HuH-7 (cell line): ENCODE measurements around the gene MYRIP.
A peak's percentile ranks its signal among the peaks of the same experiment; 100 is the strongest.
"Not testable (repeated sequence)": the region's sequence is repeated elsewhere in the genome, so short reads cannot be mapped to it uniquely, and the experiment has no call there.

ENCODE experiments used
- DNase-seq: peaks from one replicate; pipeline ENCODE4 v3.0.0; 2011; ENCODE audit warnings: low spot score

MYRIP gene

DNA sequence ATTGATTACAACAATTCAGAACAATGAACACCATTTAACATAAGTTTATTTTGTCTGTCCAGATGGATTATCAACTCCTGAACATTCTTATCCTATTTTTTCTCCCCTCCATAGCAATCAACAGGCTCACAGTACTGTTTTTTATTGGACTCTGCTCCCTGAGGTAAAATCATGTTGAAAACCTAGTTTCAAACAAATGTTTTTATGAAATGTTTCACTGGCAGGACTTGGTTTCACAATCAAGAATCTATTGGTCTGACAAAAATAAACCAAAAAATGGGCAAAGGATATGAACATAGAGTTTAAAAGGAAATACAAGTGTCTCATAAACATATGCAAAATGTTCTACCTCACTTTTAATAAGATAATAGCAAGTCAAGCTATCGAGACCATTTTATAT is 2.6 kb upstream of the MYRIP start:
- DNase-seq = no peak

DNA sequence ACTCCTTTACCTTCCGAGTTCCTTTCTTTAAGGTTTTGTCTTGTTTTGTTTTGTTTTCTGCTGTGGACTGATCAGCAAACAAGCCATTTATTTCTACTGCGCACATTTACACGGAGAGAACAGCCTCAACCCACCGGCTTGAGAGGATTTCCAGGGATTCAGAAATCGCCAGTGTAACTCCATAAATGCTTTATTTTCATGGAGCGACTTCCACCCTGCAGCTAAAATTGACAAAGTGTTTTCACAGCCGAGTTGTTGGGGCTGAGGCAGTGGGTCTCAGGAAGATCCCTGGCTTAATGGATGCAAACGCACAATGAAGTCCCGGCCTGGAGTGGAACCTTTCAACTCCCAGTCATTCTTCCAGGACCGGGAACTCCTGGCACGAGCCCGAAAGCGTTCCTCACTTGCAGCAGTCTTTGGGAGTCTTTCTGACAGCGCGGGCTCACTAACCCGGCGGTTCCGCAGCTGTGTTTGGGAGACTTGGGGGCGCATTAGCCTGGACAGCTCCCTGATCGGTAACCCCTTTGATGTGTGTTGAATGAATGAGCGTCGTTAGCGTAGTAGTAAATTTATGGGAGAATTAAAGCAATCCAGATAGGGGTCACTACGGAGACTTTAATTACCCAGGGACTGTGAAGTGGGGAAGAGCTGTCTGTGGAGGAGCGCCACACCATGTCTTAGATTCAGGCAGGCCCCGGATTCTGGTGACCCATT is 785 bp upstream of the MYRIP start:
- no peak for DNase-seq

DNA sequence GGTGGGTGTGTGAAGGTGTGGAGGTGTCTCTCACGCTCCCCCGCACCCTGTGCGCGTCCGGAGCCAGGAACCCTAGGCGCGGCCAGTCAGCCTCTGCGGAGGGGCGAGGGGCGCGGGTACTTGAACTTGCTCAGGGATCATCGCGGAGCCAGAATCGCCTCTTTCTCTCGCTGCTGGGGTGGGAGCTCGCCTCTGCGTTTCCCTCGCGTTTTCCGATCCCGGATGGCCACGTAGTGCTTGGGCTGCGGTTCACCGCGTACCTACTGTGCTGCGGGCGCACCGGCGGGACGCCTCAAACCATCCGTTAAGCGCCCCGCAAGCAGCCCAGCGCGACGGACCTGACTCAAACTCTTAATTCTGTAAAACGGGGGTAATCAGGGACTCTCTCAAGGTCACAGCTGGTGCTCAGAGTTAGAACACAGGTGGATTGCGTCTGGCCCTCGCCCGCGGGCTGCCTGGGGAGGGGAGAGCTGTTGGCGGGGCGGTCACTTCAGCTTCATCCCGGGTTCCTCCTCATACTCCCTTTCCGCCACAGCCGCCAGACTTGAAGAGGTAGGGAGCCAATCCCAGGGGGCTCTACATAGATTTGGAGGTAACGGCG is 686 bp downstream of the MYRIP start:
- DNase-seq = no peak

DNA sequence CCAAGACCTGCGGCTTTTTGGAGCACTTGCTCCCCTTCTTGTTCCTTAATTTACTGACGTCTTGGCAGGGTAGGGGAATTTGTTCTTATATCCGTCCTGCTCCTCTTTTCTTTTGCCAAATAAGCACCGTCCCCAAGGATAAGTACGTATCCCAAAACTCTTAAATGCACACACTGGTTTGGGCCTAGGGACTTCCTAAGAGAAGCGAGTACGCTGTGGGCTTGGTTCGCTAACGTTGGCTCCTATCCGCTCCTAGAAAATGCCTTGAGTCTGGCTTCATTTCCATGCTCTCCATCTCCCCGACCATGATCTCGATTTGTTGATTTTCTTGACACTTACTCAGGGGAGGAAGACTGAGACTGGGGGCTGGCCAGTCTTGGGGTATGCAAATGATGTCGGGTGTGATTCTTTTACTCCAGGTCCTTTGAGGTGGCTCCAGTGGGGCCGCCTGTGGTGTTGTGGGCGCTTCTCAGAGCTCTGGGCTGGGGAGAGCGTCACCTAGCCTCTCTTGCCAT is 1.3 kb downstream of the MYRIP start:
- DNase-seq = no peak

DNA sequence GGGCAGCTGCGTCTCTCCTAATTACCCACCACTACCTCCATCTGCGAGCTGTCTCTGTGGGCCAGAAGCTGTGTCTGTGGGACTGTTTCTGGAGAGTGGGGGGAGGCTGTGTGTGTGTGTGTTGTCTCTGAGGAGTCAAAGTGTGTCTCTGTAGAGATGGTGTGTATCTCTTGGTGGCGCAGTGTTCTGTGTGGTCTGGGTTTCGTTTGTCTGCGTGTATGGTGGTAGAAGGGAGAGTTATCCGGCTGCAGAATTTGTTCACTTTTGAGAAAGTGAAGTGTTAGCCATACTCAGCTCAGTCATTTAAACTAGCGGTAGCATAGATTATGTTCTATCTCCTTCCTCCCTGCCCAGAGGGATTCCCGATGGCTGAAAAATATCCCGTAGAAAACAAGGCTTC is 2.2 kb downstream of the MYRIP start:
- no peak for DNase-seq

DNA sequence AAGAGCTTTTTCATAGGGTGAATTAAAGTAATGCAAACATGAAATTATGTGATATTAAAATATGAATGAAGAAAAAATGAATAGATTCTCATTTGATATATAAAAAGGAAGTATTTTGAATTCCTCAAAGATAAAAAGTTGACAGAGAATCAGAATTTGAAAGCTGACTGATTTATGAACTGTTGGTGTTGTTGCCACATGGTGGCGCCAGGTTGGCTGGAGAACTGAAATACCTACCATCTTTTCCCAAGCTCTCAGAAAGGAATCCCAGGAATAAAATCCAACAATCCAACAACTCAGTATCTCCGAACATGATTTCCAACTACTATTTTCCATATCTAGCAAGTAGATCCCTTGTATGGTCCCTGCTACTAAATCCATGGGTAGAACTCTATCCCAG is 3.1 kb downstream of the MYRIP start:
- peak; percentile 27 for DNase-seq

DNA sequence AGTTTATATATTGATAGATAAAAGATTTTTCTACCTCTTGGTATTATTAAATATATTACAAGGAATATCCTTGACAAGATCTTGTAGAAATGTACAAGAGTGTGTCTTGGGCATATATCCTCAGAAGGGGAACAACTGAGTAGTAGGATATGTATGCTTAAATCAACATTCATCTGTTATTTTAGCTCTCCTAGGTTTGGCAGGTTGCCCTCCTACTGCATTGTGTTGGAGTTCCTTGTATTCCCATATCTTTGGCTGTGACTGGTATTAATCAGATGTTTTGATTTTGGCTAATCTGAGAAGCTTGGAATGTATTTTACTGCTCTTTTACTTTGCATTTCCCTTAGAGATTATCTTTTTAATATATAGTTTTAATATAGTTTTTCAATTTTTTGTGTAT is 4.6 kb downstream of the MYRIP start:
- no peak for DNase-seq

DNA sequence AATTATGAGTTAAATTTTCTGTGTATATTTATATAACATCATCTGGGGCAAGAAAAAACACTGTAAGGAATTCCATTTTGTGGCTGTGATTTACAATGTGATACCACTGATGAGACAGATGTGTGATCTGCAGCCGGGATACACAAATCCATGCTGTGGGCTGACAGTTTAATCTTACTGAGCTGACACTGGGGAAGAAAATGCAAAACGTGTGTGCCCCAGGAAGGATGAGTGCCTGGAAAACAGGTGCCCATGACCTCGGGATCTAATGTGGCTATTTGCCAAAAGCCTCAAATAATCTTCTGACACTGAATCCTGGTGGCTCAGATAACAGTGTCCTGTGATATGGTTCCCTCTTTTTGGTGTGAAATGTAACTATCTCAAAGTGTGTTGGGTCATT is 10.5 kb downstream of the MYRIP start:
- DNase-seq = no peak

DNA sequence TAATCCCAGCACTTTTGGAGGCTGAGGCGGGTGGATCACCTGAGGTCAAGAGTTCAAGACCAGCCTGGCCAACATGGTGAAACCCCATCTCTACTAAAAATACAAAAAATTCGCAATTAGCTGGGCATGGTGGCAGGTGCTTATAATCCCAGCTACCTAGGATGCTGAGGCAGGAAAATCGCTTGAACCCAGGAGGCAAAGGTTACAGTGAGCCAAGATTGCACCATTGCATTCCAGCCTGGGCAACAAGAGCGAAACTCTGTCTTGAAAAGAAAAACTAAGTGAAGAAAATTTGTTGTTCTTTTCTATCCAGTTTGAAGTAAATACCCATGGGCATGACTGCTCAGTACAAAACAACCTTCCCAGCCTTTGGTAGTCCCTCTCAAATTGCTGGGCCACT is 24.4 kb downstream of the MYRIP start:
- not testable (repeated sequence) for DNase-seq

DNA sequence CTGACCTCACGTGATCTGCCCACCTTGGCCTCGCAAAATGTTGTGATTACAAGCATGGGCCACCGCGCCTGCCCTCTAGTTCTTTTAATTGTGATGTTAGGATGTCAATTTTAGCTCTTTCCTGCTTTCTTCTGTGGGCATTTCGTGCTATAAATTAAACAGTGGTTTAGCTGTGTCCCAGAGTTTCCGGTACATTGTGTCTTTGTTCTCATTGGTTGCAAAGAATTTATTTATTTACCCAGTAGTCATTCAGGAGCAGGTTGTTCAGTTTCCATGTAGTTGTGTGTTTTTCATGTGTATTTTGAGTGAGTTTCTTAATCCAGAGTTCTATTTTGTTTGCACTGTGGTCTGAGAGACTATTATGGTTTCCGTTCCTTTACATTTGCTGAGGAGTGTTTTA is 30.1 kb downstream of the MYRIP start:
- no peak for DNase-seq

DNA sequence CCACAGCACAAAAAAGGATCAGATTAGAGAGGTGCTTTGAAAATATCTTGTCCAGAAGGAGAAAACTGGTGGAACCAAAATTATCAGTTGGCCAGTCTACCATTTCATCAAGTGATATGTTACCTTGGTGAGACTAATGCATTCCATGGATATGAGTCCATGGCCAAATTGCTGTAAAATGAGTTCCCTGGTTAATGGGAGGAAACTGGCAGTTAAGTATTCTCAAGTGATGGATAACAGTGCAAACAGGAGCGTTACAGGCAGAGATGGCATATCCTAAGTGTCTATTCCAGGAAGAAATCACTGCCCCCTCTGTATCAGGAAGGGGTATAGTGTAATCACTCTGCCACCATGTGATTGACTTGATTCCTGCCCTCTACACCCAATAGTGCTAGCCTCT is 34.0 kb downstream of the MYRIP start:
- no peak for DNase-seq

DNA sequence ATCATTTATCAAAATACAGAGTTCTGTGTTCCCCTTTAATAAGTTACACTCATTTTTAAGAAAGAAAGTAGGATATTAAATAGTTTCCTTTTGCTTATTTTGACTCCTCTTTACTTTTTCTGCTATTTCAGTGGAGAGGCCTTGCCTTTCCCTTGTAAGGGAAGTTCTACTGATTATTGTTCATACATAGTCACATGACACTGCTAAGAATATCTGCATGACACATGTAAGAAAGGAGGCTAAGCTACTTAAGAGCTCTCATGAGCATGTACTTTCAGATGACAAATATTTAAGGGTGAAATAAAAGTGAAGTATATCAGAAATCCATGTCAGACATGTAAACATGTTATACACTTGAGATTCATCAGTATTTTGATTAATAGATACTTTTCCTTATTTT is 39.0 kb downstream of the MYRIP start:
- no peak for DNase-seq

DNA sequence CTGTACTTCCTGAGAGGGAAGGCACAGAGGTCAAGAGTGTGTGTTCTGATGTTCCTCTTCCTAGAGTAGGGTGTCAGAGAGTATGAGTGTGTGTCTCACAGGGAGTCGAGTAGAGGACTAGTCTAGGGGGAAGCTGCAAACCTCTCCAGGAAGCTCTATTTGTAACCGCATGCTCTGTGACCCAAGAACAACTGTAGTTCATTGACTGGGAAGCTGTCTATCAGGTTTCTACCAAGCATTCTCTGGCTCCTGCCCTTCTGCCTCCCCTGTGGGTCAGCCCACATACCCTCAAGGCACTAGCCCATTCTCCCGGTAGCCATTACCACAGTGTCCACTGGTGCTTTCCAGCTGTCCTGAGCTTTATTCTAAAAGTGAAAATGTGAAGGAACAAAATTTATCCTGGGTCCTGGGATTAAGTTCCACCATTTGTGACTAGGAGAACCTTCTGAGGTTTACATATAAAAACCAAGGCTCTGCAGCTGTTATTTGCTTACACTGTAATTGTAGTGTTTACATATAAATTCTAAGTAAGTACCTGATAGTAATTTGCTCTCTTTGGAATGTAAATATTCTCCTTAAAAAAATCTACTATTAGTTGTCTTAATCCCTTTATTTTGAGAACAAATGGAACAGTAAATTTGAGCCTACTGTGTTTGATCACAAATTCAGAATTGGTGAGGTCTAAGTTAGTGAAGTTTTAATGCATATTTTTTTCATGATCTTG is 40.7 kb downstream of the MYRIP start:
- DNase-seq = no peak

DNA sequence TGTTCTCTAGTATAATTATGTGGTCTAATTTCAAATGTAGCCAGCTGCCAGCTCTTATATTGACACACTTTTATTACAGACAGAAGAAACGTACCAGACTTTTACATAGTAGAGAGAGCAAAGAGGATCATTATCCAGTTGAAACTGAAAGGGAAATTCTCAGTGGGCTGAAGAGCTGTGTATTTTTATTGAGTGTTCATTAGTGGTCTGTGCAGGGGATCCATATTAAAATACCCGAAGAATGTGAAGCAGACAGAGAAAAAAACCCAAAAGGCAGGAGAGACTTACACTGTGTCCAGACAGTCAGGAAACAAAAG is 41.3 kb downstream of the MYRIP start:
- no peak for DNase-seq

DNA sequence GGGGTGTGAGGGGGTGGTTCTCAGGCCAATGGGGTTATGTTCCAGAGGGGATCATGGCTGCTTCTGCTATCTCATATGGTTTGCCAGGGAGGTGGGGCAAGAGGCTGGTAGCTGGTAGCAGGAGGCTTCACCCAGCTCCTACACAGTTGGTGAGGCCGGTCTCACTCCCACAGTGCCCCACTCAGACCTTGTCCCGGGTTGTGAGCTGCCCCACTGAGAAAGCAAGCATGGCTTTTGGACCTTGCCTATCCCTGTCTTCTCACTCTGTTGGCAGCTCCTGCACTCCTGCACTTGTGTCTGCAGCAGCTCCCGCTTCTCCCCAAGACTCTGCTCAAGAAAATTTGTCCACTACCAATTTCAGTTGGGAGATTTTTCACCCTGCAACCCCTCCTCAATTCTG is 46.1 kb downstream of the MYRIP start:
- no peak for DNase-seq

DNA sequence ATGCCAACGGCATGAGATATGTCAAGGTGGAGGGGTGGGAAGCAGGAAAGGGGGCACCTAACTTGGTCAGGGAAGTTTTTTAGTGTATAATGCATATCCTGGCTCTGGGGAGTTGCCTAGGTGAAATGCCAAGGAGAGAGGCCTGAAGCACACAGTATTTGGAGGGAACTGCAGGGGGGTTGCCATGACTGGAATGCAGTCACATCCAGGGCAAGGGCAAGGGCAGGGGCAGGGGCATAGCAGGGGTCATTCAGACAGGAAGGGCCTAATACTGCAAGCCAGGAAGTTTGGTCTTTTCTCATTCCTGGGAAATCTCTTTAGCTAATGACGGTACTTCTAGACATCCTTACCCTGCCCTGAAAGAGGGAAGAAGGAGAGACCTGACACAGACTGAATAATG is 60.5 kb downstream of the MYRIP start:
- DNase-seq = no peak

DNA sequence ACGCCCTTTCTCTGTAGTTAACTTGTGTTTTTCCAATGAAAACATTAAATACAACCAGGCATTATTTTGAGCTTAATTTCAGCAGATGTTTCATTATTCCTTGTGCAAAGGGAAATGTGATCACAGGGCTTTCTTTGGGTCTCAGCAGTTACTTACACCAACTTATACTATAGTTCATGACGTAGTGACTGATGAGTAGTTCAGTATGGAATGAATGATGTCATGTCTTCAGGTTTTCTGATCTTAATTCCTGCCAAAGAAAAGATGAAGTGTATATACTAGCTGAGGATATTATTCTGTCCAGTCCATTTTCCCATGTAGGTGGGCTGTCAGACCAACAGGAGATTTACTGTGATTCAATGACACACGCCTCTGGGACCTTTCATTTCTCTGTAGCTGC is 61.3 kb downstream of the MYRIP start:
- no peak for DNase-seq

DNA sequence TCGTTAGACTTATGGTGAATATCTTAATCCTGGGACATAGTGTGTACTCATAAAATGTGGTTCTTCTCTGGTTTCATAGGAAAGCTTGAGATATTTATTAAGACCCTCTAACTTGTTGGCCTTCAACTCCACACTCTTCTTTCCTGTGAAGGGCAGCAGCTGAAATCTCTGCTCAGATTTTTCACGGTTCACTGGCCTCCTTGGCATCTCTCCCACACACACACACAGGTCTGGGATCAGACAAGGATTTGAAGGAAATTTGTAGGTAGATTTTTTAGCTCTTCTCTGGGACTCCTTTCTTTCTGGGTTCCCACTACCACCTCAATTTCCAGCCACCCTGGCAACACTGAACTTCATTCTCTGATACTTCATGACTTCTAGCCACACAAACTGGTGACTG is 70.2 kb downstream of the MYRIP start:
- no peak for DNase-seq

DNA sequence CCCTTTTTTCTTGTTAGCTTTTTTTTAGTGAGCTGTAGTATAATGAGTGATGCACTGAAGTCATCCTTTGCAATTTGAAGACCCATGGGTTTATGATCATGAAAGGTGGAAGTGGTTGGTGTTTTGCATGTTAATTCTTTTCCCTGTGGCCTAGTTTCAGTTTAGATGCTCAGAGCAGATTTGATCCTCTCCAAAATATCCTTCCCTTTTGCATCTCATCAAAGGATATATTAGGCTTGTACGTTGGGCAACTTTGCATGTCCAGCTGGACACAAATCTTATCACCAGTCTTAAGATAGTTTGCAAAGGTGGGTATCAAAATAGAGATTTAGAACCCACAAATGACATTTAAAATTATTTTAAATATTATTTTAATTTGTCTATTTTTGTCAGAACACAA is 72.7 kb downstream of the MYRIP start:
- DNase-seq = no peak

DNA sequence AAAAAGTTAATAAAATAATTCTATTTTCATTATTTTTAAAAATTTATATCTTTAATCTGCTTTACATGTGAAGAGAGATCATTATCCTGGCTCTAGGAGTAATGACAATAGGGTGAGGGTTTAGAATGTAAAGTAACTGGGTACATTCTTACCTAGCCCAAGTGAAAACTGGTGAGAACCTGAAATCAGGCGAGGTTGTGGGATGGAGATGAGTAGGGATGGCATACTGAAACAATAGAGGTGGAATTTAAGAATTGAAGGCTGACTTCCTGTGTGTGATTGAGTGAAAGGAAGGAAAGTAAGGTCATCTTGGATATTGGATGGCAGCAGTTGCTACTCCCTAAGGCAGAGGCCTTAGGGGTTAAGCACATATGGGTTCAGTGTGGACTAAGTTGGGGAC is 82.7 kb downstream of the MYRIP start:
- no peak for DNase-seq

DNA sequence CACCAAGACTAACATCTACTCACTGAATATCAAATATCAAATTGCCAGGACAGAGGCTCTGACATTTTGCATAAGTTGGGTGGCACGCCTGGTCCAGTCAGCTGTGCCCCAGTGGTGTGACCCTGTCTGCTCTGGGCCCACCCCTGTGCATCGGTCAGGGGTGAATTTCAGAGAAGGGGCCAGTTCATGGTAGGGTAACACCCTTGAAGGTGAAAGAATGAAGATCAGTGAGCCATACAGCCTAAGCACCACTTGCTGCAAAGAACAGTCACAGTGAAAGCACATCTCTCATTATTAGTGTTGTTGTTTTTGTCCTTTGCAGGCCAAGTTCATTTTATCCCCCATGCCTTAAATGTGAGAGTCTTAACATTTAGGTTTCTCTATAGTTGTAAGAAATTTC is 86.8 kb downstream of the MYRIP start:
- DNase-seq = no peak

DNA sequence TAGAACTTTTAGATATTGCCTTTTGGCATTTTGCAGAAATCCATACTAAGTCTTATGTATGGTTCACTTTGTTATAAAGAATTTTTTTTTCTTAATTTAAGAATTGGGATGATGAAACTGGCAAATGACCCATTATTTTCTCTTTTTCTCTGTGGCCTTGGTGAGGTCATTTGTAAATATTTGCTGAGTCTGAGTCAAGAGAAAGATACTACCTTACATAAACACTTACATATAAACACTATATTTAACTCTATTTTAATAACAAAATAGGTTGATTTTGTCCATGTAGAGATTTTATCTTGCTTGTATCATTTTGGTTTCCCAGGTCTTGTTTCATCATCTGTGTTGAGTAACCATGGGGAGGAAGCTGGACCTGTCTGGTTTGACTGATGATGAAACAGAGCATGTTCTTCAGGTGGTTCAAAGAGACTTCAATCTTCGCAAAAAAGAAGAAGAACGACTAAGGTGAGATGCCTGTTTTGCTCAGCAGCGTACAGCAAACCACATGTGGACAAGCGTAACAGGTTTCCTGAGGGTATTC is 91.1 kb downstream of the MYRIP start:
- no peak for DNase-seq

DNA sequence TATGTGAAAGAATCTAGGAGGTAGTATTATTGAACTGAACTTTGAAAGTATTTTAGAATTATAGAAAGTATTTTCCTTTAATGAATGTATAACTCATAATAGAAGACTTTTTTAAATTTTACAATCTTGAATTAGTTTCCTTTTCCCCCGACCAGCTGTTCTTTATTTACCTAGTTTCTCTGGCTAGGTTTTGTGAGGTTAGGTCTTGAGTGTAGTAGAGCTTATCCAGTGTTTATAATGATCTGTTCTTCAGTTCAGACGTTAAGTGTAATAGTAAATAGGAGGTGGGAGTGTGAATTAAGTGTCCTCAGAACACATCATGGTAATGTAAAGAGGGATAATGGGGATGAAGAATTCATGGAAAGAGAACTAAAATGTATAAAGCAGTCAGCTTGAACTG is 93.8 kb downstream of the MYRIP start:
- DNase-seq = no peak
